HG03460 (cell line): ENCODE measurements around the gene C11orf52.

Experiments
- ATAC-seq: cut with Tn5 transposase; IDR thresholded peaks from one replicate; pipeline ENCODE4 v1.9.1; 2021; ENCODE audit not compliant: unreplicated experiment

C11orf52 gene

GRCh38 chr11:111937844-111938243, 19.1 kb downstream of the C11orf52 start:
- ATAC-seq, result no peak

- peak; percentile 76 for ATAC-seq
Observed at GRCh38 chr11:111938687-111939160, 20.0 kb downstream of the C11orf52 start.

- ATAC-seq, result no peak
Observed at GRCh38 chr11:111939836-111940604, 21.3 kb downstream of the C11orf52 start.

- no peak for ATAC-seq
Observed at GRCh38 chr11:111941963-111942362, 23.2 kb downstream of the C11orf52 start.

- no peak for ATAC-seq
Observed at GRCh38 chr11:111942829-111943228, 24.1 kb downstream of the C11orf52 start.

- no peak for ATAC-seq
Observed at GRCh38 chr11:111944139-111944538, 25.4 kb downstream of the C11orf52 start.

GRCh38 chr11:111944651-111945051, 25.9 kb downstream of the C11orf52 start:
- ATAC-seq, result no peak

GRCh38 chr11:111945198-111945597, 26.5 kb downstream of the C11orf52 start:
- no peak for ATAC-seq

GRCh38 chr11:111946499-111946898, 27.8 kb downstream of the C11orf52 start:
- ATAC-seq, result no peak

GRCh38 chr11:111947143-111947542, 28.4 kb downstream of the C11orf52 start:
- no peak for ATAC-seq

- no peak for ATAC-seq
Observed at GRCh38 chr11:111949519-111950426, 31.1 kb downstream of the C11orf52 start.

GRCh38 chr11:111951565-111951964, 32.9 kb downstream of the C11orf52 start:
- ATAC-seq, result no peak

- no peak for ATAC-seq
Observed at GRCh38 chr11:111954154-111954553, 35.4 kb downstream of the C11orf52 start.

- no peak for ATAC-seq
Observed at GRCh38 chr11:111957663-111958444, 39.1 kb downstream of the C11orf52 start.

- no peak for ATAC-seq
Observed at GRCh38 chr11:111960916-111961315, 42.2 kb downstream of the C11orf52 start.

- ATAC-seq, result no peak
Observed at GRCh38 chr11:111961389-111962300, 42.9 kb downstream of the C11orf52 start.

- ATAC-seq, result no peak
Observed at GRCh38 chr11:111963931-111964340, 45.2 kb downstream of the C11orf52 start.

- ATAC-seq, result no peak
Observed at GRCh38 chr11:111966678-111967077, 48.0 kb downstream of the C11orf52 start.

- ATAC-seq, result no peak
Observed at GRCh38 chr11:111967649-111968048, 48.9 kb downstream of the C11orf52 start.

GRCh38 chr11:111969344-111969743, 50.6 kb downstream of the C11orf52 start:
- no peak for ATAC-seq
